Right cardiac atrium (tissue), 5 donors: ENCODE data around the gene MMS19. TPM values are rescaled to one million over a fixed set of nuclear protein-coding genes. Genes with fewer than 3 reads are reported as not detected.
"Not testable (repeated sequence)": the region's sequence is repeated elsewhere in the genome, so short reads cannot be mapped to it uniquely, and the experiment has no call there.

ENCODE experiments used
- ATAC-seq, 2 donors: fragments of 200-7000 bp; cut with Tn5 transposase; one replicate each; pipeline versions ENCODE4 v1.8.0 to v1.9.1; 2020; ENCODE audit warnings: moderate library complexity in 2 of 2, mild to moderate bottlenecking in 1 of 2
- DNase-seq, 3 donors: peaks; one replicate each; pipeline ENCODE4 v3.0.0-alpha.2; 2020
- H3K27ac ChIP-seq: one replicate; pipeline ENCODE4 v1.5.1; 2013; ENCODE audit warnings: mild to moderate bottlenecking, low read length, control low read depth, moderate library complexity
- H3K27me3 ChIP-seq: one replicate; pipeline ENCODE4 v1.6.1; 2013; ENCODE audit not compliant: control insufficient read depth, insufficient read depth
- H3K4me1 ChIP-seq: one replicate; pipeline ENCODE4 v1.6.1; 2013; ENCODE audit warnings: low read length; ENCODE audit not compliant: control insufficient read depth, insufficient read depth
- H3K4me3 ChIP-seq: one replicate; pipeline ENCODE4 v1.5.1; 2013; ENCODE audit warnings: low read length, control low read depth
- H3K9me3 ChIP-seq: one replicate; pipeline ENCODE4 v1.6.1; 2013; ENCODE audit warnings: low read length; ENCODE audit not compliant: control insufficient read depth
- WGBS: extraction: QIAGEN DNeasy Blood & Tissue Kit; methylation state at CpG from one replicate; pipeline ENCODE4 v1.1.7; 2013; 5-methylcytosine and 5-hydroxymethylcytosine counted together
- intact Hi-C, 4 donors: fragments of 100-400 bp; cut with DNase I; formaldehyde crosslinking; loops; one replicate each; pipeline versions ENCODE4 v1.11.0 to v1.14.0; 2022 to 2023
- polyA plus RNA-seq: library from polyadenylated mRNA; stranded (reverse); fragments of 200-250 nt; gene quantifications from one replicate; pipeline ENCODE4 v1.2.3, GENCODE V29; 2013
- total RNA-seq, 4 donors: library from RNA; stranded (reverse); fragmentation: NEBNext Ultra II Directional; extraction: Animal tissue kit (Norgen Biotek cat#: 25700); gene quantifications; one replicate each; pipeline ENCODE4 v1.2.1, GENCODE V29; 2021
- donor health status: healthy with polysubstance abuse.
- donor health status: DM: no; HTN: yes; CAD: no.
- donor health status: DM: no; HTN: no; CAD: no.
- donor health status: DM: no; HTN: yes; CAD: no; lungs with severe emphysema.
- donor health status: DM: yes; HTN: yes; CAD: no.

Gene MMS19
- total and polyA plus RNA-seq, 5 donors = 32.8 to 40.0 (median 34.7) TPM

- Histone ChIP-seq H3K27me3 (no peaks in the 10 kb centered on the region), H3K27ac (no peak overlapping the region), H3K9me3 (no peaks in the 10 kb centered on the region), H3K4me1 (peaks cover 4% of the 10 kb centered on the region), H3K4me3 (no peak overlapping the region)
- ATAC-seq (peak in 1 of 2 donors; percentile 20), DNase-seq (no peak)
- 71% methylated on average over 3 of the region's 3 CpGs for WGBS
- intact Hi-C loops = no loop called here
Observed at GRCh38 chr10:97483506-97483905, 14.7 kb downstream of the MMS19 start.

GRCh38 chr10:97482381-97482780, 15.8 kb downstream of the MMS19 start:
- Histone ChIP-seq H3K4me3 (no peak overlapping the region), H3K9me3 (no peaks in the 10 kb centered on the region), H3K27ac (no peak overlapping the region), H3K27me3 (no peaks in the 10 kb centered on the region), H3K4me1 (peaks cover 4% of the 10 kb centered on the region)
- intact Hi-C loops = no loop called here
- WGBS = 92% methylated on average over 1 of the region's 1 CpG
- no peak for DNase-seq
- no peak for ATAC-seq

- 80% methylated on average over 4 of the region's 4 CpGs for WGBS
- intact Hi-C loops = no loop called here
- ATAC-seq (no peak), DNase-seq (no peak)
- H3K27me3 ChIP-seq = no peaks in the 10 kb centered on the region
- H3K27ac ChIP-seq = no peak overlapping the region
- no peaks in the 10 kb centered on the region for H3K9me3 ChIP-seq
- H3K4me3 ChIP-seq = no peak overlapping the region
- peaks cover 4% of the 10 kb centered on the region for H3K4me1 ChIP-seq
Observed at GRCh38 chr10:97481071-97481470, 17.2 kb downstream of the MMS19 start.

GRCh38 chr10:97479939-97480338, 18.3 kb downstream of the MMS19 start:
- intact Hi-C loops = no loop called here
- no peak overlapping the region for H3K4me3 ChIP-seq
- 77% methylated on average over 9 of the region's 9 CpGs for WGBS
- H3K27me3 ChIP-seq = no peaks in the 10 kb centered on the region
- H3K27ac ChIP-seq = no peak overlapping the region
- ATAC-seq (no peak), DNase-seq (no peak)
- H3K9me3 ChIP-seq = no peaks in the 10 kb centered on the region
- H3K4me1 ChIP-seq = peaks cover 7% of the 10 kb centered on the region

- DNase-seq, H3K9me3 ChIP-seq, H3K4me3 ChIP-seq, intact Hi-C loops, H3K27me3 ChIP-seq, ATAC-seq, H3K27ac ChIP-seq, H3K4me1 ChIP-seq: not testable (repeated sequence)
- WGBS = 91% methylated on average over 4 of the region's 4 CpGs
Observed at GRCh38 chr10:97479410-97479809, 18.8 kb downstream of the MMS19 start.

- 67% methylated on average over 2 of the region's 2 CpGs for WGBS
- DNase-seq (no peak), ATAC-seq (peak; percentile 63 to 71)
- Histone ChIP-seq H3K27me3 (no peaks in the 10 kb centered on the region), H3K4me3 (no peak overlapping the region), H3K9me3 (no peaks in the 10 kb centered on the region), H3K27ac (no peak overlapping the region), H3K4me1 (peaks cover 3% of the 10 kb centered on the region)
- intact Hi-C loops = no loop called here
Observed at GRCh38 chr10:97475936-97476594, 22.2 kb downstream of the MMS19 start.

DNA sequence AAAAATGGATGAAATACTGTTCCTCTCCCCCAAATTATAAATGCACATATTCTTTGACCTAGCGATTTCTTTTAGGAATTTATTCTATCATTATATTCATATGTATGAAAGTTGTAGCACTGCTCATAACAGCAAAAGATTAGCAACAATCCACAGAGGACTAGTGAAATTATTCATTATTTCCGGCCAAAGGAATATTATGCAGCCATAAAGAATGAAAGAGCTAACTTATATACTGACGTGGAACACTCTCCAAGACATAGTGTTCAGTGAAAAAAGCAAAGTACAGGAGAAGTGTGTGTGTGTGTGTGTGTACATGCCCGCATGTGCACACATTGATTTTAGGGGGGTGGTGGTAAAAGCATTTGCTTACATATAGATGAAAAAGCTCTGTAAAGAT, 23.3 kb downstream of the MMS19 start:
- peaks cover 3% of the 10 kb centered on the region for H3K4me1 ChIP-seq
- intact Hi-C loops = no loop called here
- no peak overlapping the region for H3K27ac ChIP-seq
- ATAC-seq (no peak), DNase-seq (no peak)
- 97% methylated on average over 4 of the region's 4 CpGs for WGBS
- H3K9me3 ChIP-seq = no peaks in the 10 kb centered on the region
- H3K27me3 ChIP-seq = no peaks in the 10 kb centered on the region
- no peak overlapping the region for H3K4me3 ChIP-seq

- WGBS = 96% methylated on average over 12 of the region's 12 CpGs
- H3K27ac ChIP-seq, H3K27me3 ChIP-seq, ATAC-seq, H3K9me3 ChIP-seq, H3K4me1 ChIP-seq, H3K4me3 ChIP-seq, DNase-seq: not testable (repeated sequence)
- intact Hi-C loops = loop anchor here in 1 of 4 donors (10.0 kb wide), 1 partner anchor 86 kb away; no protein-coding TSS in a partner anchor
Observed at GRCh38 chr10:97468781-97469180, 29.4 kb downstream of the MMS19 start.

- ATAC-seq (no peak), DNase-seq (no peak)
- Histone ChIP-seq H3K4me3 (no peak overlapping the region), H3K4me1 (peaks cover 6% of the 10 kb centered on the region), H3K27ac (no peak overlapping the region), H3K27me3 (no peaks in the 10 kb centered on the region), H3K9me3 (no peaks in the 10 kb centered on the region)
- intact Hi-C loops = loop anchor here in 1 of 4 donors (10.0 kb wide), 1 partner anchor 87 kb away; no protein-coding TSS in a partner anchor
- WGBS = 83% methylated on average over 3 of the region's 3 CpGs
Observed at GRCh38 chr10:97468162-97468561, 30.1 kb downstream of the MMS19 start.

DNA sequence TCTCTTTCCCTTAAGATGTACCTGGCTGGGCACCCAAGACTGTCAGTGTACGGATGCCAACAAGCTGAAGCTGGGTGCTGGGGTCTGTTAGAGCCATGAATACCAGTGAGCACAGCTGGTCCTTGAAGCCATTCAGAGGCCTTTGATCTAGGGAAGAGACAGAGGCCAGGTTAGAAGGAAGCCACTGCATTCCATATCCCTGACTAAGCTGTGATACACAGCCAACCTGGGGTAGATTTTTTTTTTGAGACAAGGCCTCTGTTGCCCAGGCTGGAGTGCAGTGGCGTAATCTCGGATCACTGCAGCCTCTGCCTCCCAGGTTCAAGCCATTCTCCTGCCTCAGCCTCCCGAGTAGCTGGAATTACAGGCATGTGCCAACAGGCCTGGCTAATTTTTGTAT, 31.5 kb downstream of the MMS19 start:
- Histone ChIP-seq H3K4me3 (no peak overlapping the region), H3K4me1 (peaks cover 6% of the 10 kb centered on the region), H3K9me3 (no peaks in the 10 kb centered on the region), H3K27ac (no peak overlapping the region), H3K27me3 (no peaks in the 10 kb centered on the region)
- ATAC-seq (no peak), DNase-seq (no peak)
- WGBS = 90% methylated on average over 4 of the region's 4 CpGs
- intact Hi-C loops = loop anchor here in 1 of 4 donors (10.0 kb wide), 1 partner anchor 88 kb away; no protein-coding TSS in a partner anchor

DNA sequence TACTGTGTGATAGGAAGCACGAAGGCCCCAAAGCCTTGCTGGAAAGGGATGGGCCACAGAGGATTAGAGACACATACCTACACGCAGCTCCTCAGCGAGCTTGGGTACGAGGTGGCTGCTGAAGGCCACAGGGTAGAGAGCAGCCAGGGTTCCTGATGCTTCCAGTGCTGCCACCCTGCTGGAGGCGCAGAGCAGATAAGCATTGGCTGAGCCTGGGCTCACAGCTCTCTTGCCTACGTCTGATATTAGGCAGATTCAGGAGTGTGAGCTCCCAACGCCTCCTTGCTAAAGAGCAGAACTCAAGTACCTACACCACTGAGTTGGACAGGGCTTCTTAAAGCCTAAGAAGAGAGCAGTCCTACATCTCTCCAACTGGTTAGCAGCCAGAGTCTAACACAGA, 32.2 kb downstream of the MMS19 start:
- intact Hi-C loops = loop anchor here in 1 of 4 donors (10.0 kb wide), 1 partner anchor 89 kb away; no protein-coding TSS in a partner anchor
- Histone ChIP-seq H3K4me3 (no peak overlapping the region), H3K27ac (peak overlapping the region; percentile 45), H3K27me3 (no peaks in the 10 kb centered on the region), H3K4me1 (peaks cover 6% of the 10 kb centered on the region), H3K9me3 (no peaks in the 10 kb centered on the region)
- ATAC-seq = peak in 1 of 2 donors; percentile 37
- DNase-seq = no peak
- 77% methylated on average over 7 of the region's 7 CpGs for WGBS
